Measurements from ENCODE around the gene ZNF557. TPM values are rescaled to one million over a fixed set of nuclear protein-coding genes. Genes with fewer than 3 reads are reported as not detected.

The ZNF557 gene
- total RNA-seq, 2 experiments from 2014 or later = 9.5 to 9.9 TPM

DNA sequence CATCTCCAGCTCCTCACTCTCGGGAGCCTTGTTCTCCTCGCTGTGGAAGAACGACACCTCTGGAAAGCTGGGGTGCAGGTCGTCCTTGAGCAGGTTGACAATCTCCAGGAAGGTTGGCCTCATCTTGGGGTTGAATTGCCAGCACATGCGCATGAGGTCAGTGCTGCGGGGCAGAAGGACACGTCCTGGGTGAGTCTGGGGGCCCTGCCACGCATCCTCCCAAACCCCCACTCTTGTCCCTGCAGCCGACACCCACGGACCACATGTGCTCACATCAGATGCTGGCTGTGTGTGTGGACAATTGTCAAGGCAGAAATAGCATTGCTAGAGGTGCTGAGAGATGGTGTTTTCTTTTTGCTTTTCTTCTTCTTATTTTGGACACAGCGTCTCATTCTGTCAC is 47.7 kb downstream of the ZNF557 start:
- POLR2A ChIA-PET = interaction anchor here (0.7 kb wide), 1 partner anchor 32 kb away, joined by 3 read pairs; no protein-coding TSS in a partner anchor
- CTCF ChIA-PET = interaction anchor here (1.1 kb wide), 1 partner anchor 491 kb away, joined by 4 read pairs; no protein-coding TSS in a partner anchor

DNA sequence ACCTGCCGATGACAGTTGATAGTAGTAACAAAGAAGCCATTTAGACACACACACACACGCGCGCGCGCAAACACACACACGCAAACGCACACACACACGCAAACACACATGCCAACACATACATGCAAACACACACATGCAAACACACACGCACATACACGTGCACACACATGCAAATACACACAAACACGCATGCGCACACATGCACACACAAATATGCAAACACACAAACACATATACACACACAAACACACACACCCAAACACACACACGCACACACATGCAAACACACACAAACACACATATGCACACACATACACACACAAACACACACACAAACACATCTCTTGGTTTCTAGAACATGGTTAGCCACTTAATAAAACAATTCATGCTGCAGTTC is 50.1 kb downstream of the ZNF557 start:
- CTCF ChIA-PET = no interaction called here
- POLR2A ChIA-PET = no interaction called here

DNA sequence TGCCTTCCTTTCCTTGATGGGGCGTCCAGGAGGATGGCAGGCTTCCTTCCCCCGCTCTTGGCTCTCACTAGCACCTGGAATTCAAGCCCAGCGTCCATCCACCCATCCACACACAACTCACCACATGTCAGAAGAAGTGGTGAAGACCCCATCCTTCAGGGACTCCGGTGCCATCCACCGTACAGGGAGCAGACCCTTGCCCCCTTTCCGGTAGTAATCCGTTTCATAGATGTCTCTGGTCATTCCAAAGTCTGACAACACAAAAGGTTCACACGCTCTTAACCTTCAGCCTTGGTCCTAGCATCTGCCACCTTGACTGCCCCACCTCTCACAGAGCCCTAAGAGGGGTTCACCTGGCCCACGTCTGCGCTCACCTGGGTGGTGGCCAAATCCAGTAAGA is 51.0 kb downstream of the ZNF557 start:
- CTCF ChIA-PET = no interaction called here
- POLR2A ChIA-PET = no interaction called here

DNA sequence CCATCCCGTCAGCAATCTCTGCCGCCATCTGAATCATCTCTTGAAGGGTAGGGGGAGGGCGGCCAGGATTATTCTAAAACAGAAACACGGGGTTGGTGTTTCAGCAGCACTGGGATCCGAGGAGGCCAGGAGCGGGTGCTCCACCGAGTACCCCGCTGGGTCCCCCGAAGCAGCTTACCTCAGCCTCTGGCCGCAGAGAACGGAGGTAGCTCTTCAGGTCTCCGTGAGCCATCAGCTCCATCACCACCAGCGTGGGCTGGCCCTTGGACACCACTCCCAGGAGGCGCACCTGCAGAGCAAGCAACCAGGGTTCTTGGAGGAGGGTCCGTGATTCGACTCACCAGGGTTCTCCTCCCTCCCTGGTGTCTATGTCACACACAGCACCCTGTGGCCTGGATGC is 53.2 kb downstream of the ZNF557 start:
- POLR2A ChIA-PET = no interaction called here
- CTCF ChIA-PET = no interaction called here

DNA sequence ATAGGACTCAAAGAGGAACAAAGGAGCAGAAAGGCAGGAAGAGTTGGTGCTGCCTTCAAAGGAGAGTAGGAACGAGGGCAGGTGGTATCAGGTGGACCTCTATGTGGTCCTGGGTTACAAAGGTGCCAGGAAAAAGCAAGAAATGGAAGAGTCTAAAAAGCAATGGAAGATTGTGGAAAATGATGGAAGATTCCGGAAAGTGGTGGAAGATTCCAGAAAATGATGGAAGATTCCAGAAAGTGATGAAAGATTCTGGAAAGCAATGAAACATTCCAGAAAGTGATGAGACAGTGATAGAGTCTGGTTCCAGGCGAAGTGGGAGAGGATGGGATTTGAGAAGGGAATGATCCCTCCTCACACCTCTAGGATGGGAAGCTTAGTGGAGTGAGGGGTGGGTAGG is 55.3 kb downstream of the ZNF557 start:
- CTCF ChIA-PET = interaction anchor here (0.5 kb wide), 1 partner anchor 25 kb away, joined by 3 read pairs; no protein-coding TSS in a partner anchor
- POLR2A ChIA-PET = no interaction called here

DNA sequence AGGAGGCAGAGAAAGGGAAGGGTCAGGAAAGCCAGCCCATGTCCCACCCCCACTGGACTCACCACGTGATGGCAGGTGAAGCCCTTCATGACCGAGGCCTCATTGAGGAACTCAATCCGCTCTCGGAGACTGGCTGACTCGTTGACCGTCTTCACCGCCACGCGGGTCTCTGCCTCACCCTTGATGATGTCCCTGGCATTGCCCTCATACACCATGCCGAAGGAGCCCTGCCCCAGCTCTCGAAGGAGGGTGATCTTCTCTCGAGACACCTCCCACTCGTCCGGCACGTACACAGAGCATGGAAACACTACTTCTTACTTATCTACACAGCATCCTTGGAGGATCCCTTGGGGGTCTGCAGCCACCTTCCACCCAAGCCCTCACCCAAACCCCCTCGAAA is 55.7 kb downstream of the ZNF557 start:
- CTCF ChIA-PET = no interaction called here

DNA sequence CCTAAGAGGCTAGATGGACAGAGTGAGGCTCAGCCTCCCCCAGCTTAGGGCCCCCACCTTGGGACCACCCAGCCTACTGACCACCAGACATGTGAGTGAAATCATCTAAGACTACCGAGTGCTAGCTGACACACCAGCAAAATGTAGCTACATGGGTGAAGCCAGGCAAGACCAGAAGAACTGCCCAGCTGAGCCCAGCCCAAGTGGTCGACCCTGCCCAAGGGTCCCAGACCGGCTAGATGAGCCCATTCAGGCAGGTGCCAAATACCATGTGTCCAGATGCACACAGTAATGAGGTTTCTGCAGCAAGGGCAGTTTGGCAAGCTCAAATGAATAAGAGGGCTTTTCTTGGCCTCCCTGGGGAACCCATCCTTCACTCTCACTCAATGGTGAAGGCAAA is 56.6 kb downstream of the ZNF557 start:
- ChIA-PET CTCF (interaction anchor here (0.5 kb wide), 1 partner anchor 32 kb away, joined by 3 read pairs; no protein-coding TSS in a partner anchor), POLR2A (no interaction called here)

More for the DNA sequence above, 55.7 kb downstream of the ZNF557 start:
- POLR2A ChIA-PET = no interaction called here

DNA sequence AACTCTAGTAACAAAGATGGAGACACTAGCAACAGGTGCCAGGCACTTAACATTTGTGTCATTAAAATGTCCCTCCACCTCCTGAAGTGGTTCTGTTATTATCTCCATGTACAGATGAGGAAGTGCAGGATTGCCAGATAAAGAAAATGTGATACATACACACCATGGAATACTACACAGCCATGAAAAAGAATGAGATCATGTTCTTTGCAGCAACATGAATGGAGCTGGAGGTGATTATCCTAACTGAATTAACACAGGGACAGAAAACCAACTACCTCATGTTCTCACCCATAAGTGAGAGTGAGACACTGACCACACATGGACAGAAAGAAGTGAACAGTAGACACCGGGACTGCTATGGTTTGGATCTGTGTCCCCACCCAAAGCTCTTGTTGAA is 60.5 kb downstream of the ZNF557 start:
- POLR2A ChIA-PET = no interaction called here
- CTCF ChIA-PET = no interaction called here

DNA sequence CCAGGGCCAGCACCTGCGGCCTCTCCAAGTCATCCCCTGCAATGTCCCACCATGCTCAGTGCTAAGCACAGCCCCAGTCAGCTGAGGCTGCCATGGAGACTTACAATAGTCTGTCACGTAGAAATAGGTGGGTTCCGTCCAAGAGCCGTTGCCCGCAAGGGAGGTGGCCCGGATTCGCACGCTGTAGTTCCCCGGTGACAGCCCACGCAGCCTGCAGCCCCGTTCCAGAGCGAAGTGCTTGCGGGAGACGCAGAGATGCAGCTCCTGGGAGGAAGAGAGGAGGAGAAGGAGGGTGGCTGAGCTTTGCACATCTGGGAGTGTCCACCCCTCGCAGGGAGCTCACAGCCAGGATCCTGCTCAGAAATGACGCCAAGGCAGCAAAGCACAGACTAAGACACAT is 62.6 kb downstream of the ZNF557 start:
- ChIA-PET CTCF (interaction anchor here (0.6 kb wide), 1 partner anchor 79 kb away, joined by 3 read pairs; no protein-coding TSS in a partner anchor), POLR2A (no interaction called here)

DNA sequence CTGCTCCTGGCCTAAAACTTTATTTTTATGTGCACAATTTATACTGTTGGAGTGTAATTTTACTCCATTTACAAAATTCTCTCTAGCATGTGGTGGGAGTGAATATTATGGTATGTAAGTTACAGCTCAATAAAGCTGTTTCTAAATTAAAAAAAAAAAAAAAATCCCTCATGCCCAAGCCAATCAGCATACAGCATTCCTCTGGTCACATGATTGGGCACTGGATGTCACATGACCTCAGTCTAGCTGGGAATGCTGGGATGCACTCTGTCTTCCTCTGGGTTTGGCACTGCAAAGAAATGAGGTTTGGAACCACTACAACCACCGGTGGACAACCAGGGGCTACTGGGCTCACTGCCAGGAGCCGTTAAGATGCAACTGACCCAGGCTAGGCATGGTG is 67.6 kb downstream of the ZNF557 start:
- POLR2A ChIA-PET = no interaction called here
- CTCF ChIA-PET = interaction anchor here (0.7 to 1.0 kb wide), 2 partner anchors 21 to 201 kb away, joined by 3 to 4 read pairs; no protein-coding TSS in a partner anchor

Other genes with a start within 250 kb of the ZNF557 start
- under 1 TPM; 0.44 TPM for gene ADGRE1, start 182.1 kb upstream of the ZNF557 start, total RNA-seq
- not detected for gene MBD3L2B, start 48.3 kb upstream of the ZNF557 start, total RNA-seq
- not detected for gene MBD3L5, start 39.1 kb upstream of the ZNF557 start, total RNA-seq
- gene MBD3L4, start 29.5 kb upstream of the ZNF557 start, total RNA-seq = not detected
- not detected for gene MBD3L2, start 20.4 kb upstream of the ZNF557 start, total RNA-seq
- gene MBD3L3, start 11.0 kb upstream of the ZNF557 start, total RNA-seq = not detected
- 1 to 10 TPM in 1 of 2 experiments, under 1 TPM in 1; 0.99 to 2.0 TPM for gene INSR, start 224.7 kb downstream of the ZNF557 start, total RNA-seq

Measured in activated CD8-positive, alpha-beta memory T cell treated with anti-CD3 and anti-CD28 coated beads for 36 hours (primary cell).